HepG2 (cell line): ENCODE measurements around the gene SGIP1. TPM values are rescaled to one million over a fixed set of nuclear protein-coding genes. Genes with fewer than 3 reads are reported as not detected.

Experiments used
- ATAC-seq: fragments of 200-7000 bp; cut with Tn5 transposase; 3 replicates; pipeline ENCODE4 v1.9.1; 2020; ENCODE audit warnings: mild to moderate bottlenecking, moderate library complexity
- BruUV-seq: library from RNA; stranded (reverse); fragments of 400-500 nt; replicated peaks from 2 replicates; lab custom pipeline; 2021; lab: Mats Ljungman, UMichigan
- CTCF ChIA-PET: fragments of 300-600 bp; formaldehyde crosslinking; extraction: SDS; loops from one replicate; lab custom pipeline; 2021; ENCODE audit warnings: low total read pairs, inconsistent platforms, low intra/inter-chr PET ratio; lab: Yijun Ruan, JAX
- POLR2A ChIA-PET: fragments of 350-600 bp; sonication (Branson Sonifier 250); formaldehyde crosslinking; loops from one replicate; lab custom pipeline; 2020; ENCODE audit warnings: antibody characterized with exemption, inconsistent platforms; lab: Yijun Ruan, JAX
- DNase-seq: peaks from one replicate; pipeline ENCODE4 v3.0.0-alpha.2; 2015; ENCODE audit warnings: low spot score
- FAIRE-seq: peaks from 3 replicates; lab custom pipeline; 2011; peaks lifted over from hg19 to GRCh38; lab: Jason Lieb, UNC
- H2AFZ ChIP-seq: one replicate; pipeline ENCODE4 v1.6.1; 2011; ENCODE audit warnings: low read length, inconsistent platforms
- H3K27ac ChIP-seq: fragments of 300-600 bp; 3 replicates; pipeline ENCODE4 v1.8.0; 2011; ENCODE audit warnings: mixed run types, mild to moderate bottlenecking, mixed read lengths, low read length, inconsistent platforms; ENCODE audit not compliant: insufficient read depth; ENCODE audit errors: extremely low read length
- H3K27me3 ChIP-seq, 2 experiments: fragments of 200-600 bp in 1 of 2; 2 replicates in 1 of 2; 3 replicates in 1 of 2; pipeline versions ENCODE4 v1.6.0 to v1.8.0; 2011; ENCODE audit warnings: low read length in 2 of 2, mild to moderate bottlenecking in 2 of 2, moderate library complexity in 2 of 2, inconsistent platforms in 1 of 2; ENCODE audit not compliant: insufficient read depth in 2 of 2, control insufficient read depth in 1 of 2
- H3K36me3 ChIP-seq, 2 experiments: fragments of 200-600 bp in 1 of 2; replicated peaks in 1 of 2; 2 replicates in 1 of 2; 3 replicates in 1 of 2; pipeline versions ENCODE4 v1.5.1 to v1.8.0; 2011; ENCODE audit warnings: low read length in 2 of 2, inconsistent platforms in 1 of 2; ENCODE audit not compliant: insufficient read depth in 2 of 2, control insufficient read depth in 1 of 2
- H3K4me1 ChIP-seq: 2 replicates; pipeline ENCODE4 v1.5.1; 2012; ENCODE audit warnings: low read length, inconsistent platforms; ENCODE audit not compliant: insufficient read depth
- H3K4me2 ChIP-seq: 2 replicates; pipeline ENCODE4 v1.6.0; 2011; ENCODE audit warnings: low read depth, low read length, inconsistent platforms
- H3K4me3 ChIP-seq, 3 experiments: fragments of 200-600 bp in 1 of 3; sonication (generic), shearing (Covaris generic) in 1 of 3; replicated peaks in 1 of 3; 2 replicates each; pipeline ENCODE4 v1.5.1; 2011 to 2016; ENCODE audit warnings: low read length in 3 of 3, inconsistent platforms in 2 of 3, low read depth in 2 of 3, mild to moderate bottlenecking in 2 of 3, control low read depth in 1 of 3, mixed read lengths in 1 of 3; ENCODE audit not compliant: insufficient read depth in 1 of 3
- H3K79me2 ChIP-seq: one replicate; pipeline ENCODE4 v1.6.1; 2011; ENCODE audit warnings: low read length, inconsistent platforms; ENCODE audit not compliant: insufficient read depth
- H3K9ac ChIP-seq: 2 replicates; pipeline ENCODE4 v1.6.0; 2011; ENCODE audit warnings: mild to moderate bottlenecking, low read depth, low read length, inconsistent platforms; ENCODE audit not compliant: insufficient read depth
- H3K9me3 ChIP-seq: 2 replicates; pipeline ENCODE4 v1.5.1; 2012; ENCODE audit warnings: mild to moderate bottlenecking, low read length
- H4K20me1 ChIP-seq: 2 replicates; pipeline ENCODE4 v1.6.0; 2011; ENCODE audit warnings: inconsistent platforms, mild to moderate bottlenecking, low read length, moderate library complexity; ENCODE audit not compliant: insufficient read depth
- AGO1 ChIP-seq: fragments of 200-400 bp; formaldehyde crosslinking; IDR thresholded peaks from 2 replicates; pipeline ENCODE4 v1.6.1; 2017; ENCODE audit warnings: mild to moderate bottlenecking, low read depth, low read length, moderate library complexity; ENCODE audit not compliant: poor library complexity, severe bottlenecking
- ATM ChIP-seq: fragments of 450-650 bp; IDR thresholded peaks from 2 replicates; pipeline ENCODE4 v1.7.1; 2017; ENCODE audit warnings: mild to moderate bottlenecking, borderline replicate concordance
- BRD4 ChIP-seq: sonication (generic); formaldehyde crosslinking; IDR thresholded peaks from 2 replicates; pipeline ENCODE4 v1.4.0; 2020; ENCODE audit warnings: missing genetic modification reagents
- CEBPG ChIP-seq: IDR thresholded peaks from 2 replicates; pipeline ENCODE4 v1.6.1; 2016
- HMGA1 ChIP-seq: sonication (generic); formaldehyde crosslinking; conservative IDR thresholded peaks from 2 replicates; pipeline ENCODE4 v1.4.0; 2020; ENCODE audit warnings: missing genetic modification reagents
- IRF1 ChIP-seq: sonication (generic); formaldehyde crosslinking; IDR thresholded peaks from 2 replicates; pipeline ENCODE4 v1.4.0; 2020; ENCODE audit warnings: low read depth, mild to moderate bottlenecking, missing genetic modification reagents
- PCBP2 ChIP-seq: fragments of 200-400 bp; formaldehyde crosslinking; optimal IDR thresholded peaks from 2 replicates; pipeline ENCODE3; 2018; ENCODE audit warnings: low read length, low read depth; ENCODE audit not compliant: poor library complexity, severe bottlenecking
- PRDM10 ChIP-seq: sonication (generic); formaldehyde crosslinking; IDR thresholded peaks from 2 replicates; pipeline ENCODE4 v1.4.0; 2020; ENCODE audit warnings: low read depth, missing genetic modification reagents
- SNRNP70 ChIP-seq: fragments of 200-400 bp; formaldehyde crosslinking; IDR thresholded peaks from 2 replicates; pipeline ENCODE4 v1.6.1; 2017; ENCODE audit warnings: mild to moderate bottlenecking, low read depth, low read length, moderate library complexity
- TBX3 ChIP-seq: fragments of 450-650 bp; IDR thresholded peaks from 2 replicates; pipeline ENCODE4 v1.6.1; 2017; ENCODE audit warnings: antibody characterized with exemption, mild to moderate bottlenecking, inconsistent platforms, borderline replicate concordance
- ZBTB4 ChIP-seq: sonication (generic); formaldehyde crosslinking; IDR thresholded peaks from 2 replicates; pipeline ENCODE4 v1.4.0; 2020; ENCODE audit warnings: missing genetic modification reagents, mild to moderate bottlenecking, borderline replicate concordance
- ZFYVE20 ChIP-seq: sonication (generic); formaldehyde crosslinking; IDR thresholded peaks from 2 replicates; pipeline ENCODE4 v1.8.0; 2023; ENCODE audit warnings: low read depth, mild to moderate bottlenecking, moderate library complexity, missing genetic modification reagents, borderline replicate concordance
- ZNF274 ChIP-seq: sonication (generic); formaldehyde crosslinking; IDR thresholded peaks from 2 replicates; pipeline ENCODE4 v1.5.1; 2020; ENCODE audit warnings: mild to moderate bottlenecking, missing genetic modification reagents
- ZNF484 ChIP-seq: sonication (generic); formaldehyde crosslinking; IDR thresholded peaks from 2 replicates; pipeline ENCODE4 v1.5.1; 2020; ENCODE audit warnings: mild to moderate bottlenecking, low read depth, missing genetic modification reagents, borderline replicate concordance
- ZNF605 ChIP-seq: sonication (generic); formaldehyde crosslinking; IDR thresholded peaks from 2 replicates; pipeline ENCODE4 v1.8.0; 2022; ENCODE audit warnings: mild to moderate bottlenecking, missing genetic modification reagents
- ZNF615 ChIP-seq: sonication (generic); formaldehyde crosslinking; IDR thresholded peaks from 2 replicates; pipeline ENCODE4 v1.5.0; 2020; ENCODE audit warnings: mild to moderate bottlenecking, missing genetic modification reagents, borderline replicate concordance
- WGBS: methylation state at CpG from one replicate; pipeline ENCODE4 v1.1.6; 2017; ENCODE audit warnings: low lambda C conversion rate; 5-methylcytosine and 5-hydroxymethylcytosine counted together
- in situ Hi-C: cut with HindIII; loops from 2 replicates; pipeline ENCODE4 v1.10.0; 2017; ENCODE audit warnings: low pct_unique_long_range_greater_than_20kb; ENCODE audit not compliant: extremely low pct_ligation_motif_present
- intact Hi-C: fragments of 100-400 bp; cut with micrococcal nuclease; formaldehyde crosslinking; loops from one replicate; pipeline ENCODE4 v1.10.0; 2022; ENCODE audit not compliant: unreplicated experiment
- polyA plus RNA-seq, 8 experiments: library from polyadenylated mRNA; depleted of rRNA in 3 of 8; stranded (reverse) in 7 of 8; unstranded in 1 of 8; fragments of >200 nt; fragmentation: Illumina TruSeq in 4 of 8; extraction: Trizol in 4 of 8; gene quantifications; 2 replicates each; pipeline versions ENCODE4 v1.2.1 to v1.2.3, GENCODE V29; 2011 to 2016; ENCODE audit warnings: low read depth in 4 of 8, missing spikeins in 1 of 8, mixed read lengths in 1 of 8; ENCODE audit not compliant: insufficient read depth in 1 of 8
- total RNA-seq, 5 experiments: library from RNA; depleted of rRNA; stranded (reverse); fragments of >200 nt; fragmentation: Illumina TruSeq; extraction: Trizol; gene quantifications; 2 replicates each; pipeline ENCODE4 v1.2.3, GENCODE V29; 2016; ENCODE audit warnings: low read depth in 1 of 5

Gene SGIP1
- total and polyA plus RNA-seq, 2 of the 13 experiments (the other 11 are each of a cell fraction or from before 2014, with no cell fraction given): not detected

GRCh38 chr1:66527686-66528085, 6.3 kb upstream of the SGIP1 start (continued):
- TF ChIP-seq ZBTB4 (CRISPR knock-in tag): no peak

- H3K9me3 ChIP-seq: no peaks in the 10 kb centered on the region
- H3K4me3 ChIP-seq: no peak overlapping the region
- H3K9ac ChIP-seq: no peak overlapping the region
- H3K27me3 ChIP-seq: 0 out of 5 replicates have a peak, but pooled peaks cover 0 to 6% of the 10 kb centered on the region in 2 experiments
- ATAC-seq: no peak
- CTCF ChIA-PET: no interaction called here
- DNase-seq: no peak
- WGBS: 0% methylated on average over 1 of the region's 1 CpG
- FAIRE-seq: no peak
- no peaks in the 10 kb centered on the region for H4K20me1 ChIP-seq
- H3K36me3 ChIP-seq: no peaks in the 10 kb centered on the region
- H3K79me2 ChIP-seq: no peaks in the 10 kb centered on the region
- no TSS peak for BruUV-seq
- in situ Hi-C loops (no loop called here), intact Hi-C loops (no loop called here)
- no peak overlapping the region for H3K4me2 ChIP-seq
- H3K4me1 ChIP-seq: peaks cover 5% of the 10 kb centered on the region; the same call in 1 of the 2 replicates
- POLR2A ChIA-PET: no interaction called here
- no peak overlapping the region for H2AFZ ChIP-seq
- no peak overlapping the region for H3K27ac ChIP-seq
- TF ChIP-seq ZNF605 (CRISPR knock-in tag): no peak
- no peak for TF ChIP-seq CEBPG (CRISPR knock-in tag)
- TF ChIP-seq HMGA1: no peak
- no peak for TF ChIP-seq SNRNP70
- TF ChIP-seq ZNF274: no peak
- TF ChIP-seq PRDM10 (CRISPR knock-in tag): no peak
- no peak for TF ChIP-seq ZFYVE20 (CRISPR knock-in tag)
- no peak for TF ChIP-seq ATM
- TF ChIP-seq AGO1: no peak
- TF ChIP-seq IRF1 (CRISPR knock-in tag): no peak
- TF ChIP-seq ZNF484 (CRISPR knock-in tag): no peak
- TF ChIP-seq ZNF615 (CRISPR knock-in tag): no peak
- TF ChIP-seq TBX3: no peak
- TF ChIP-seq BRD4 (CRISPR knock-in tag): no peak
- TF ChIP-seq PCBP2: no peak
Measured at GRCh38 chr1:66528580-66528979, 5.4 kb upstream of the SGIP1 start.
